Parathyroid adenoma (tissue), 2 donors: Measurements from ENCODE around the gene SOX18.
A peak's percentile ranks its signal among the peaks of the same experiment; 100 is the strongest.

Experiments used
- H2AFZ ChIP-seq: fragments of 300-600 bp; sonication (generic); one replicate; pipeline ENCODE4 v1.7.0; 2017; ENCODE audit warnings: antibody characterized with exemption, mild to moderate bottlenecking
- H3K27ac ChIP-seq: fragments of 300-600 bp; sonication (generic); one replicate; pipeline ENCODE4 v1.7.0; 2017
- H3K27me3 ChIP-seq: fragments of 300-600 bp; sonication (generic); one replicate; pipeline ENCODE4 v1.7.0; 2017; ENCODE audit warnings: low read length; ENCODE audit not compliant: control insufficient read depth, insufficient read depth
- H3K36me3 ChIP-seq: fragments of 300-600 bp; sonication (generic); one replicate; pipeline ENCODE4 v1.7.0; 2017; ENCODE audit warnings: low read length; ENCODE audit not compliant: control insufficient read depth, insufficient read depth
- H3K4me1 ChIP-seq: fragments of 300-600 bp; sonication (generic); one replicate; pipeline ENCODE4 v1.7.0; 2017; ENCODE audit warnings: control low read depth
- H3K4me2 ChIP-seq: fragments of 300-600 bp; sonication (generic); one replicate; pipeline ENCODE4 v1.7.0; 2017; ENCODE audit warnings: low read length
- H3K4me3 ChIP-seq: fragments of 300-600 bp; sonication (generic); one replicate; pipeline ENCODE4 v1.7.0; 2017; ENCODE audit warnings: low read depth, low read length
- H3K79me2 ChIP-seq: fragments of 300-600 bp; sonication (generic); one replicate; pipeline ENCODE4 v1.7.0; 2017; ENCODE audit warnings: control low read depth
- H3K9ac ChIP-seq: fragments of 300-600 bp; sonication (generic); one replicate; pipeline ENCODE4 v1.7.0; 2017; ENCODE audit warnings: mild to moderate bottlenecking
- H3K9me3 ChIP-seq: fragments of 300-600 bp; sonication (generic); one replicate; pipeline ENCODE4 v1.7.0; 2017; ENCODE audit warnings: low read length; ENCODE audit not compliant: control insufficient read depth
- CTCF ChIP-seq: fragments of 300-600 bp; sonication (generic); IDR thresholded peaks from one replicate; pipeline ENCODE4 v1.7.0; 2017; ENCODE audit warnings: antibody characterized with exemption, mild to moderate bottlenecking
- donor health status: primary hyperparathyroidism.

SOX18 gene

GRCh38 chr20:64045346-64046011, 4.0 kb downstream of the SOX18 start:
- no peaks in the 10 kb centered on the region for H3K4me1 ChIP-seq
- H3K36me3 ChIP-seq = no peaks in the 10 kb centered on the region
- H3K79me2 ChIP-seq = no peaks in the 10 kb centered on the region
- H3K4me3 ChIP-seq = peak overlapping the region; percentile 10
- no peaks in the 10 kb centered on the region for H3K27me3 ChIP-seq
- no peak overlapping the region for H3K27ac ChIP-seq
- no peaks in the 10 kb centered on the region for H3K9me3 ChIP-seq
- no peak for TF ChIP-seq CTCF
- H3K4me2 ChIP-seq = no peak overlapping the region
- no peak overlapping the region for H3K9ac ChIP-seq
- H2AFZ ChIP-seq = no peak overlapping the region

GRCh38 chr20:64044484-64045247, 4.8 kb downstream of the SOX18 start:
- H3K9ac ChIP-seq = no peak overlapping the region
- H3K4me1 ChIP-seq = peaks cover 2% of the 10 kb centered on the region
- no peak overlapping the region for H3K4me2 ChIP-seq
- no peaks in the 10 kb centered on the region for H3K9me3 ChIP-seq
- no peaks in the 10 kb centered on the region for H3K79me2 ChIP-seq
- H2AFZ ChIP-seq = no peak overlapping the region
- H3K27ac ChIP-seq = peak overlapping the region; percentile 32
- H3K4me3 ChIP-seq = no peak overlapping the region
- no peaks in the 10 kb centered on the region for H3K27me3 ChIP-seq
- no peak for TF ChIP-seq CTCF
- no peaks in the 10 kb centered on the region for H3K36me3 ChIP-seq

GRCh38 chr20:64043768-64044167, 5.7 kb downstream of the SOX18 start:
- H3K9ac ChIP-seq = no peak overlapping the region
- peaks cover 4% of the 10 kb centered on the region for H3K4me1 ChIP-seq
- H3K4me3 ChIP-seq = no peak overlapping the region
- no peak overlapping the region for H3K4me2 ChIP-seq
- H3K27me3 ChIP-seq = no peaks in the 10 kb centered on the region
- H3K27ac ChIP-seq = no peak overlapping the region
- no peaks in the 10 kb centered on the region for H3K9me3 ChIP-seq
- H3K36me3 ChIP-seq = no peaks in the 10 kb centered on the region
- H2AFZ ChIP-seq = no peak overlapping the region
- no peak for TF ChIP-seq CTCF
- H3K79me2 ChIP-seq = no peaks in the 10 kb centered on the region

GRCh38 chr20:64042054-64042781, 7.2 kb downstream of the SOX18 start:
- H3K9ac ChIP-seq = no peak overlapping the region
- peaks cover 4% of the 10 kb centered on the region for H3K4me1 ChIP-seq
- TF ChIP-seq CTCF = no peak
- no peak overlapping the region for H3K4me3 ChIP-seq
- H3K9me3 ChIP-seq = no peaks in the 10 kb centered on the region
- no peaks in the 10 kb centered on the region for H3K79me2 ChIP-seq
- peak overlapping the region; percentile 70 for H2AFZ ChIP-seq
- H3K4me2 ChIP-seq = peak overlapping the region; percentile 61
- H3K36me3 ChIP-seq = no peaks in the 10 kb centered on the region
- peak overlapping the region; percentile 36 for H3K27ac ChIP-seq
- H3K27me3 ChIP-seq = no peaks in the 10 kb centered on the region
